ENCODE data around the gene STEAP3. TPM values are rescaled to one million over a fixed set of nuclear protein-coding genes. Genes with fewer than 3 reads are reported as not detected.

The STEAP3 gene
- total and polyA plus RNA-seq, 2 donors (not counting 1 experiment from before 2014, with no cell fraction given), result 1.1 to 1.6 TPM

DNA sequence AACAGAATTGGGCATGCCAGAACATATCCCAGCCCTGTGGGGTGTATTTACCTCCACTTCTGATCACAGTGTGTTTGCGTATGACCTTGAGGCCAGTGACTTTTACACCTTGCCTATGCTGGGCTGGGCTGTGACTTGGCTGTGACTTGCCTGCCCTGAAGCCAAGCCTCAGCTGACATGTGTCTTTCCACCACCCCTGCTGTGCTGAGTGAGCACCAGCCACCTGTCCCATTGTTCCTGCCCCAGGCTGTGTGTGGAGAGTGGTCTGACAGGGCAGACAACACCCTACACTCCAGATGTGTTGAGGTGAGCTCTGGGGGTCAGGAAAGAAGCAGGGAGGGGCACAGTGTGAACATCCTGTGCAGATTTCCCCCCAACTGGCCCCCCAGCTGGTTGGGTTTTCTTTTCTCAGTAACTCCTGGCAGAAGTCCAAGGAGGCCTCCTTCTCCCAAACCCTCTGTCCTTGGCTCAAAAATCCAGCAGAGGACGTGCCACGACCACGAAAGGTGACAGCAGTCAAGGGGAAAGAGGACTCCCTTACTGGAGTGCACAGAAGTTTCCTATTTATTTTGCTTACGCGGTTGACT is 5.1 kb upstream of the STEAP3 start:
- Mint-ChIP-seq H3K4me1 (peaks cover 4% of the 10 kb centered on the region), H3K27ac (no peak overlapping the region), H3K4me3 (no peak overlapping the region), H3K9me3 (ENCODE audit: insufficient read depth) (no peaks in the 10 kb centered on the region), H3K27me3 (peaks cover 27% of the 10 kb centered on the region)
- no peaks in the 10 kb centered on the region for H3K36me3 ChIP-seq (replicated peaks in 1 of 2; ENCODE audit: control extremely low read depth in 1 of 2, control insufficient read depth in 1 of 2, extremely low read depth in 1 of 2, insufficient read depth in 2 of 2, low read length in 1 of 2)
- no peak overlapping the region for H3K27ac ChIP-seq (ENCODE audit: low read length in 2 of 2)
- no peak overlapping the region for H3K4me2 ChIP-seq (replicated peaks; ENCODE audit: low read depth, low read length, poor library complexity, severe bottlenecking)
- H3K4me3 ChIP-seq (ENCODE audit: control extremely low read depth in 1 of 5, extremely low read depth in 1 of 5, insufficient read depth in 1 of 5, low read depth in 2 of 5, low read length in 4 of 5), result no peak overlapping the region
- peaks cover 0 to 16% (median 0%) of the 10 kb centered on the region in 4 experiments for H3K27me3 ChIP-seq (replicated peaks in 1 of 4; ENCODE audit: control extremely low read depth in 1 of 4, control insufficient read depth in 3 of 4, insufficient read depth in 4 of 4, low read length in 3 of 4)
- no peak for TF ChIP-seq CTCF (IDR thresholded peaks at IDR 0.05)
- TF ChIP-seq EZH2 (IDR thresholded peaks at IDR 0.05; ENCODE audit: borderline replicate concordance, insufficient read depth, low read depth, low read length, poor library complexity, severe bottlenecking), result no peak
- 88% methylated on average over 1 of the region's 6 CpGs for WGBS (ENCODE audit: insufficient coverage)
- no peak for DNase-seq
- H3K79me2 ChIP-seq (ENCODE audit: control insufficient read depth, insufficient read depth, low read length), result no peaks in the 10 kb centered on the region
- H3K9ac ChIP-seq (ENCODE audit: low read length), result no peak overlapping the region
- ChIA-PET CTCF (interaction anchor here (1.0 to 1.2 kb wide), 2 partner anchors 10 to 262 kb away, joined by 3 read pairs; no protein-coding TSS in a partner anchor), POLR2A (no interaction called here)
- H2AFZ ChIP-seq (ENCODE audit: insufficient read depth, low read depth, low read length, poor library complexity, severe bottlenecking), result no peak overlapping the region
- peaks cover 0 to 4% of the 10 kb centered on the region in 2 donors for H3K4me1 ChIP-seq (ENCODE audit: control insufficient read depth in 2 of 2, insufficient read depth in 2 of 2, low read length in 2 of 2)
- intact Hi-C loops (cut with micrococcal nuclease), result no loop called here
- no peaks in the 10 kb centered on the region for H4K20me1 ChIP-seq (ENCODE audit: control insufficient read depth, insufficient read depth, low read length, poor library complexity, severe bottlenecking)
- ATAC-seq (ENCODE audit: low read depth), result no peak
- H3K9me3 ChIP-seq (ENCODE audit: control extremely low read depth in 1 of 3, control insufficient read depth in 2 of 3, insufficient read depth in 1 of 3, low read length in 2 of 3), result no peaks in the 10 kb centered on the region

GRCh38 chr2:119219873-119220272 is 3.8 kb upstream of the STEAP3 start:
- Histone ChIP-seq H3K27me3 (replicated peaks in 1 of 4; ENCODE audit: control extremely low read depth in 1 of 4, control insufficient read depth in 3 of 4, insufficient read depth in 4 of 4, low read length in 3 of 4) (peaks cover 0 to 28% (median 5%) of the 10 kb centered on the region in 4 experiments), H3K27ac (ENCODE audit: low read length in 2 of 2) (no peak overlapping the region), H4K20me1 (ENCODE audit: control insufficient read depth, insufficient read depth, low read length, poor library complexity, severe bottlenecking) (no peaks in the 10 kb centered on the region), H3K4me2 (replicated peaks; ENCODE audit: low read depth, low read length, poor library complexity, severe bottlenecking) (no peak overlapping the region), H3K4me1 (ENCODE audit: control insufficient read depth in 2 of 2, insufficient read depth in 2 of 2, low read length in 2 of 2) (peaks cover 6 to 13% of the 10 kb centered on the region in 2 donors), H3K36me3 (replicated peaks in 1 of 2; ENCODE audit: control extremely low read depth in 1 of 2, control insufficient read depth in 1 of 2, extremely low read depth in 1 of 2, insufficient read depth in 2 of 2, low read length in 1 of 2) (no peaks in the 10 kb centered on the region), H3K9me3 (ENCODE audit: control extremely low read depth in 1 of 3, control insufficient read depth in 2 of 3, insufficient read depth in 1 of 3, low read length in 2 of 3) (peaks cover 0 to 4% (median 0%) of the 10 kb centered on the region in 3 donors), H2AFZ (ENCODE audit: insufficient read depth, low read depth, low read length, poor library complexity, severe bottlenecking) (no peak overlapping the region), H3K79me2 (ENCODE audit: control insufficient read depth, insufficient read depth, low read length) (no peaks in the 10 kb centered on the region), H3K4me3 (ENCODE audit: control extremely low read depth in 1 of 5, extremely low read depth in 1 of 5, insufficient read depth in 1 of 5, low read depth in 2 of 5, low read length in 4 of 5) (no peak overlapping the region), H3K9ac (ENCODE audit: low read length) (no peak overlapping the region)
- TF ChIP-seq CTCF (IDR thresholded peaks at IDR 0.05) (no peak), EZH2 (IDR thresholded peaks at IDR 0.05; ENCODE audit: borderline replicate concordance, insufficient read depth, low read depth, low read length, poor library complexity, severe bottlenecking) (no peak)
- Mint-ChIP-seq H3K9me3 (ENCODE audit: insufficient read depth) (no peaks in the 10 kb centered on the region), H3K4me1 (peaks cover 6% of the 10 kb centered on the region), H3K27ac (no peak overlapping the region), H3K4me3 (no peak overlapping the region), H3K27me3 (peaks cover 29% of the 10 kb centered on the region)
- ATAC-seq (ENCODE audit: low read depth), result no peak
- WGBS (ENCODE audit: insufficient coverage), result 69% methylated on average over 4 of the region's 6 CpGs
- no peak for DNase-seq
- CTCF ChIA-PET, result interaction anchor here (1.2 kb wide), 1 partner anchor 261 kb away, joined by 3 read pairs; no protein-coding TSS in a partner anchor
- POLR2A ChIA-PET, result no interaction called here
- intact Hi-C loops (cut with micrococcal nuclease), result loop anchor here (5.0 kb wide), 2 partner anchors 147 to 257 kb away; partner anchors contain the start of genes C2orf76 and DBI

Measured in B cell (primary cell).